Fibroblast of lung (primary cell): ENCODE results near the gene TMEM40.

Experiments used
- EZH2 ChIP-seq: IDR thresholded peaks from 2 replicates; pipeline ENCODE4 v1.5.1; 2012; ENCODE audit warnings: low read length, control low read depth, mild to moderate bottlenecking; ENCODE audit errors: missing control alignments
- TF ChIP-seq, protein P1 (sequence below), 2 donors: IDR thresholded peaks in 1 of 2; conservative IDR thresholded peaks in 1 of 2; 1 replicate in 1 of 2; 2 replicates in 1 of 2; pipeline ENCODE4 v1.5.1; 2011 to 2012; ENCODE audit warnings: low read length in 2 of 2, control low read depth in 1 of 2, inconsistent platforms in 1 of 2, low read depth in 1 of 2, mild to moderate bottlenecking in 1 of 2

DNA sequence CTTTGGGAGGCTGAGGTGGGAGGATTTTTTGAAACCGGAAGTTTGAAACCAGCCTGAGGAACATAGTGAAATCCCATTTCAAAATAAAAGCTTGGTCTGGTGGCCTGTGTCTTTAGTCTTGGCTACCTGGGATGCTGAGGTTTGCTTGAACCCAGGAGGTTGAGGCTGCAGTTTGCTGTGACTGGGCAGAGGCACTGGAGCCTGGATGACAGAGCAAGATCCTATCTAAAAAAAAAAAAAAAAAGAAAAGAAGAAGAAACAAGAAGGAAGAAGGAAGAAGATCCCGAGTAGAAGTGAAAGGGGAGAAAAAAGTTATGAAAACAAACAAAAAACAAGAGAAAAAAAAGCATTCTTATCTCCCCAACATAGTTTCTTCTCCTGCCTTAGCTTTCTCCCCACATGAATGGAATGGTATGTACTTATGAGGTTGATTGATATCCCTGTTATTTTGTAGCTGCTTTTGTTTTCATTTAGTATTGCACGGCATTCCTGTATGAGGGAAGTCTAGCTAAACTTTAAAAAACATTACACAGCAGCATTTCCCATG, 42.4 kb downstream of the TMEM40 start:
- TF ChIP-seq, protein P1, sequence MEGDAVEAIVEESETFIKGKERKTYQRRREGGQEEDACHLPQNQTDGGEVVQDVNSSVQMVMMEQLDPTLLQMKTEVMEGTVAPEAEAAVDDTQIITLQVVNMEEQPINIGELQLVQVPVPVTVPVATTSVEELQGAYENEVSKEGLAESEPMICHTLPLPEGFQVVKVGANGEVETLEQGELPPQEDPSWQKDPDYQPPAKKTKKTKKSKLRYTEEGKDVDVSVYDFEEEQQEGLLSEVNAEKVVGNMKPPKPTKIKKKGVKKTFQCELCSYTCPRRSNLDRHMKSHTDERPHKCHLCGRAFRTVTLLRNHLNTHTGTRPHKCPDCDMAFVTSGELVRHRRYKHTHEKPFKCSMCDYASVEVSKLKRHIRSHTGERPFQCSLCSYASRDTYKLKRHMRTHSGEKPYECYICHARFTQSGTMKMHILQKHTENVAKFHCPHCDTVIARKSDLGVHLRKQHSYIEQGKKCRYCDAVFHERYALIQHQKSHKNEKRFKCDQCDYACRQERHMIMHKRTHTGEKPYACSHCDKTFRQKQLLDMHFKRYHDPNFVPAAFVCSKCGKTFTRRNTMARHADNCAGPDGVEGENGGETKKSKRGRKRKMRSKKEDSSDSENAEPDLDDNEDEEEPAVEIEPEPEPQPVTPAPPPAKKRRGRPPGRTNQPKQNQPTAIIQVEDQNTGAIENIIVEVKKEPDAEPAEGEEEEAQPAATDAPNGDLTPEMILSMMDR (conservative IDR thresholded peaks at IDR 0.05 in 1 of 2, IDR thresholded peaks at IDR 0.05 in 1 of 2; ENCODE audit: low read depth in 1 of 2, low read length in 2 of 2) = no peak
- TF ChIP-seq EZH2 = no peak
